Activated CD8-positive, alpha-beta memory T cell treated with anti-CD3 and anti-CD28 coated beads, Interleukin-2, amount 50 U/mL, for 4 hours (primary cell): ENCODE data around the gene P2RY10.
"Not testable (repeated sequence)": the region's sequence is repeated elsewhere in the genome, so short reads cannot be mapped to it uniquely, and the experiment has no call there.

Experiments used
- DNase-seq: peaks from one replicate; pipeline ENCODE4 v3.0.0-alpha.2; 2020

The P2RY10 gene

DNA sequence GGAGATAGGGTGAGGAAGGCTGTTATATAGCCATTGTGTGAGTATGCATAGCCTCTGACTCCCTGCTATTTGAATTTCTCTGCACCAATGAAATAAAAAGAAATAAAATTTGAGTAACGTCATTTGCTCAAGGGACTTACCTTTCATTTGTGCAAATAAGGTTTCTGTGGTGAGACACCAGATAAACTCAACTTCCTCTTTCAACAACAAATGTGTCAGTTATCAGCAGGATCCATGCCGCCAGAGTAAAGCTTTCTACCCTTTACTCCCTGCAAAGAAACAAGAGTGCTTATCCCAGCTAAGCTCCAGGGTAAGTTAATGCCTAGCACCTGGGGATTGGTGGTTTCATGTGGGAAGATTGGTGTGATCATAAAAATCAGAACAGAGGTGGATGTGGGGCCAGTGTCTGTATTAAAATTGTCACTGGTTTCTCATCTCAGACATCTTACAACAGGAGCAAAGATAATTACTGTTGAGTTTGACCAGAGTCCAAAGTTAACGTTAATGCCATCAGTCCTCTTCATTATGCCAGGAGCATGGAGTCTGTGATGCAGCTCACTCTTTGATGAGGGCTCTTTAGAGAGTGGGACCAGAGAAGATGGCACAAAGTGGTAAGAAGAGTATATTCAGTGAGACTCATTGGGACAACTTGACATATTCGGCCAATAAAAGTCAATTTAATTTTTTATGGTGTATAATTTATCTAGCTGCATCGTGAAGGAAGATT lies at the start of gene P2RY10:
TSS of gene P2RY10 (plus strand) at position 206 of the 727 bp plus-strand sequence. CDS start 15,130 bp downstream, outside the sequence.
- DNase-seq = no peak

- DNase-seq = no peak
Measured at GRCh38 chrX:78922754-78923153, 22.4 kb upstream of the P2RY10 start.

GRCh38 chrX:78923198-78924015 lies 21.8 kb upstream of the P2RY10 start:
- no peak for DNase-seq

GRCh38 chrX:78931814-78932213 lies 13.4 kb upstream of the P2RY10 start:
- DNase-seq = no peak

DNA sequence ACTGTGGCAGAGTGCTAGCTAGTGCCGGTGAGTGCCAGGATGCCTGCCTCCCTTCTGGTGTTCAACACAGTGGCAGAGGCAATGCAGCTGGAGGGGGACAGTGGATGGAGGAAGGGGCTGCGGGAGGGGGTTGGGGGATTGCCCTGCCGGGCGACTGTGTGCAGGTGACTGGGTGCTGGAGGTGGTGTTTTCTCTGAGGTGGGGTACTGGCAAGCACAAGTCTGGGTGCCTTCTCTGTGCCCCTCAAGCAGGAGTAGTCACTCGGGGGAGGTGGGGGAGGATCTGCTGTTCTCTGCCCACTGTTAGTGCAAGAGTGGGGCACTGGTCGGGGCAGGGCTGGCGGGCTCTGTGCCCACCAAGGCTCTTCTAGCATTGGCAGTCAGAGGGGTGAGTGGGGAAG lies 10.3 kb upstream of the P2RY10 start:
- DNase-seq = no peak

- no peak for DNase-seq
Measured at GRCh38 chrX:78944351-78944750, 840 bp upstream of the P2RY10 start.

DNA sequence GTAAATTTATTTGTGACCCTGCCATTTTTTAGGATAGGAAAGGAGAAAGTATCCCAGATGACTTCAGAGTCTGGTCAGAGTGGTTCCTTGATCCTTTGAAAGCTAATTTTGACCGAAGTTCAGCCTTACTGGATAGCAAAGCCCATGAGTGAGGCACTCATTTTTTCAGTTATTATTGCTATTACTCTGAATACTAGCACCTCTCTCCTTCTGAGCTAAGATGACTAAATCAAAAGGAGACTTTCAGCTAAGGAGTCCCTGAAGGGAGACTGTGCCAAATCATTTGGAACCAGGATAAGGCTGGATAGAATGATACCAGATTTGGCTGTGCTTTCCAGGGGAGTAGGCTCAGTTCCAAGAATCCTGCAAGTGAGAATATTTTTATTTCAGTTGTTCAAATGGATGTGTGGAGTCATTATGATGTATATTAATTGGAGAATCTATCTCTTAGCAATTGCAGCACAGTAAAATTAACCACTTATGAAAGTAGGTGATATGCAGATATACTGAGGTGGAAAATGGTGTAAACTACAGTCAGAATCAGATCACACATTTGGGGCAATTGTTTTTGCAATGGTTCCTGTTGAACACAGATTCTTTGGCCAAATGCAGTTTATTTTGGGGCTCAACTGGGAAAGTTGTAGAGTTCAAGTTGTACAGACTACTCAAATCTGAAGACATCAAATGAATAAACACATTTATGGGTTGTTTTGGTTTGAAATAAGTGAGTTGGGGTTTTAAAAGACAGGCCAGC lies 1.2 kb downstream of the P2RY10 start:
- DNase-seq = no peak

DNA sequence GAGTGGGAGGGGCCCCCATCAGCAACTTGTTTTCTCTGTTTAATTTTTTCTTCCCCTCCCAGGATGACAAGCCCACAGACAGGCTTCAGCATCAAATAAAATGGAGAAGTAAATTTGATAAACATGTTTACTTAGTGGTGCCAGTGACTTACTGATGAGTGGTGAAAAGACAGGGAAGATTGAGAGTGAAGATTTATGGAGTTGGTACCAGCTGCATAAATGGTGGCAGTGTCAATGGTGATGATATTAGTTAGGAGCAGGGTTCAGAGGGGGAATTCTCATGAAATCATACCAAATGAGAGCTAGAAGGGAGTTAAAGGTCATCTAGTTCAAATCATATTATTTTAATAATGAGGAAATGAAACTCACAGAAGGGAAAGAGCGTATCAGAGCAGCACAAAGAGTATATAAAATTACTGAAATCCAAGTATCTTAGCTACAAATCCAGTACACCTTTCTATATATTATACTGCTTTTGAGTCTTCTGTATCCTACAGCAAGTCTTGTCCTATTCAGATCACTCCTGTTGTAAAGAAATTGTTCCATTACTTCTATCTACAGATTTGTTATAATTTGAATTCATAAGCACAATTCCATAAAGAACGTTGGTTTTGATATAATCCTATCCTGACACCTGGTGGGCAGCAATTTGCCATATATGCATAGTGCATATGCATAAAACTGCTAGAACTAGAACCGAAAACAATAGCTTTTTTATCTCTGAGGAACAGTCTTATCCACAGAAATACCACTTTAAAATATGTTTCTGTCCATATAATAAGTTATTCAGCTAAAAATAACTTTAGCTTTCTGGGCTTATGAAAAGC lies 5.0 kb downstream of the P2RY10 start:
- DNase-seq = no peak

DNA sequence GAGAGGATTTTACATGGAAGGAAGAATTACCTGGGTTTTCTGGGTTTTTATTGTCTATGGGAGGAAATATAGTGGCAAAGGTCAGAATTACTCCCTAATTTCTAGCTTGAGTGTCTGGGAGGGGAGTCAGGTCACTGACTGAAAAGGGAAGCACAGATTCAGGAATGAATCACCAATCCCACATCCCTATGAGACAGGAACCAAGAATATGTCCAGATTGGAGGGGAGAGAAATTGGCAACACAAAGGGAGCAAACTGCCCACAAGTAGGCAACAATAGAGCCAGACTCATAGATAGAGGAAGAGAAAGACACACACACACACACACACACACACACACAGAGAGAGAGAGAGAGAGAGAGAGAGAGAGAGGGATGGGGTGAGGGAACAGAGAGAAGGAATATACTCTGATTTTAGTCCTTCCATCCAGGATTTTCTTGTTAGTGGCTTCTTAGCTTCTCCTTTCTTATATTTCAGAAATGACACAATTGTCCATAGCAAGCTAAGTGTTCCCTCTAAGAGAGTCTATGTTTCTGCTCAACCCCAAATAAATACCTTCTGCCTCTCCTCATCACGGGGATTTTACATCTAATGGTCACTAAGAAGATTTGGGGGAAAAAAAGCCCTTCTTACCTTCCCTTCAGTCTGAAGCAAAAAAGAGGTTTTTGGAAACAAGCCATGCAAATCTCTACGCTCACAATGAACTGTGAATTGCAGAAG lies 12.0 kb downstream of the P2RY10 start:
- no peak for DNase-seq

- DNase-seq = no peak
Measured at GRCh38 chrX:78957768-78958130, 12.6 kb downstream of the P2RY10 start.

GRCh38 chrX:78958419-78959116 lies 13.4 kb downstream of the P2RY10 start:
- no peak for DNase-seq

- DNase-seq = no peak
Measured at GRCh38 chrX:78960888-78961287, 15.7 kb downstream of the P2RY10 start.

DNA sequence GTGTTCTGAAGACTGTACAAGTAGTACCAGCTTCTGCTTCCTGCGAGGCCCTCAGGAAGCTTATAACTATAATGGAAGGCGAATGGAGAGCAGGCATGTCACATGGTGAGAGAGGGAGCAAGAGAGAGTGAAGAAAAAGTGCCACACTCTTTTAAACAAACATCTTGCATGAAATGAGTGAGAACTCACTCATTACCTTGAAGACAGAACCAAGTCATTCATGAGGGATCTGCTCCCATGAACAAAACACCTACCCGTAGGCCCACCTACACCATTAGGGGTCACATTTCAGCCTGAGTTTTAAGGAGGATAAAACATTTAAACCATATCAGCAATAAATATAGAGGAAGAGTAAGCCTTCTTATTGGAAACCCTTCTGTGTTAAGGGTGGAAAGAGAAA lies 19.4 kb downstream of the P2RY10 start:
- DNase-seq = no peak

DNA sequence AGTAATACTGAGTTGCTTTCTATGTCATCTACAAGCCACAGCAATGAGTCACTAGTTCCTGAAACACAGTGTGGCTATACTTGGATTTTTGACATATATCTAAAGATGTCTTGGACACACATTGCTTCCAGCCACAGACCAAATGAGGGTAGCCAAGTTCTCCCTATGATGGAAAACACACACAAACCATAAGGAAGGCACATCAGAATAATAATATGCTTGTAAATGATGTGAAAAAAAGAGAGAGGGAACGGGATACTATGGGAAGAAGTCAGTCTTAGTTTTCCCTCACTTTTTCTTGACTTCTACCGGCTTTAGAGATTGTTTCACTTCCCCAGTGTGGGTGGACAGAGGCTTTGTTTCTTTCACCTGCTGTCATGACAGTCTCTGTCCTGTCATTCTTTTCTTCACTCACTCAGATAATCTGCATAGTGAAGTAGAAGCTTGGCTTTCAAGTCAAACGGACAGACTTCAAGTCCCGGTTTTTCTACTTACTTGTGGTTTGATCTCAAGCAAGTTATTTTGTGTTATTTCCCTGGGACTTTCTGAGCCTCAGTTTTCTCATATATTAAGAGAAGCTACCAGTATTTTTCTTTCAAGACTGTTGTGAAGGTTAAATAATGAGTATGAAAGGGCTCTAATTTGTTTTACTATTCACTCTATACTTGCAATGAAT lies 34.7 kb downstream of the P2RY10 start:
- no peak for DNase-seq

DNA sequence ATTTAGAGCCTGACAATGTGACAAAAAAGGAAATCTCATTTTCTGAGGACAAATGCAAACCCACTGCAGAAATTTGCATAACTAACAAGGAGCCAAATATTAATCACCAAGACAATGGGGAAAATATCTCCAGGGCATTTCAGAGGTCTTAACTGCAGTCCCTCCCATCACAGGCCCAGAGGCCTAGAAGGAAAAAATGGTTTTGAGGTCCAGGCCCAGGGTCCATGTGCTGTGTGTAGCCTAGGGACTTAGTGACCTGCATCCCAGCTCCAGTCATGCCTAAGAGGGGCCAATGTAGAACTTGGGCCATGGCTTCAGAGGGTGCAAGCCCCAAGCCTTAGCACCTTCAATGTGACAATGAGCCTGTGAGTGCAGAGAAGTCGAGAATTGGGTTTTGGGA lies 44.2 kb downstream of the P2RY10 start:
- DNase-seq = no peak

- peak; percentile 22 for DNase-seq
Measured at GRCh38 chrX:78997870-78998558, 52.8 kb downstream of the P2RY10 start.

DNA sequence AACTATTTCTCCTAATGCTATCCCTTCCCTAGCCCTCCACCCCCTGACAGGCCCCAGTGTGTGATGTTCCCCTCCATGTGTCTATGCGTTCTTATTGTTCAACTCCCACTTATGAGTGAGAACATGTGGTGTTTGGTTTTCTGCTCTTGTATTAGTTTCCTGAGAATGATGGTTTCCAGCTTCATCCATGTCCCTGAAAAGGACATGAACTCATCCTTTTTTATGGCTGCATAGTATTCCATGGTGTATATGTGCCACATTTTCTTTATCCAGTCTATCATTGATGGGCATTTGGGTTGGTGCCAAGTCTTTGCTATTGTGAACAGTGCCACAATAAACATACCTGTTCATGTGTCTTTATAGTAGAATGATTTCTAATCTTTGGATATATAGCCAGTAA lies 62.3 kb downstream of the P2RY10 start:
- DNase-seq = not testable (repeated sequence)
